NCI-H187 (cell line): Measurements from ENCODE around the gene EIF5.

Experiments
- DNase-seq, 2 experiments: peaks; one replicate each; lab custom pipeline; 2025; lab: John Stamatoyannopoulos, UW

EIF5 gene

GRCh38 chr14:103372017-103372416 lies 38.0 kb downstream of the EIF5 start:
- no peak for DNase-seq

GRCh38 chr14:103372552-103373304 lies 38.7 kb downstream of the EIF5 start:
- DNase-seq = no peak

DNA sequence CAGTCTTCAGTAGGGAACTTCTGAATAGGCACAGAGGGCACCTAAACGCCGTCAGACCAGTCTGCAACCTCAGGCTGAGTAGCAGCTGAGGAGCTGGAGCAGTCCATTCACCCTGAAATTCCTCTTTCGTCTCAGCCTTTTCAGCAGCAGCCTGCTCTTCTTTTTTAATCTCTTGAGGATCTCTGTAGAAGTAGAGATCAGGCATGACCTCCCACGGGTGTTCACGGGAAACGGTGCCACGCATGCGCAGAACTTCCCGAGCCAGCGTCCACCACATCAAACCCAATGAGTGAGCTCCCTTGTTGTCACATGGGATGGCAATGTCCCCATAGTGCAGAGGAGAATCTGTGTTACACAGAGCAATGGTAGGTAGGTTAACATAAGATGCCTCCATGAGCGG lies 40.1 kb downstream of the EIF5 start:
- no peak for DNase-seq

DNA sequence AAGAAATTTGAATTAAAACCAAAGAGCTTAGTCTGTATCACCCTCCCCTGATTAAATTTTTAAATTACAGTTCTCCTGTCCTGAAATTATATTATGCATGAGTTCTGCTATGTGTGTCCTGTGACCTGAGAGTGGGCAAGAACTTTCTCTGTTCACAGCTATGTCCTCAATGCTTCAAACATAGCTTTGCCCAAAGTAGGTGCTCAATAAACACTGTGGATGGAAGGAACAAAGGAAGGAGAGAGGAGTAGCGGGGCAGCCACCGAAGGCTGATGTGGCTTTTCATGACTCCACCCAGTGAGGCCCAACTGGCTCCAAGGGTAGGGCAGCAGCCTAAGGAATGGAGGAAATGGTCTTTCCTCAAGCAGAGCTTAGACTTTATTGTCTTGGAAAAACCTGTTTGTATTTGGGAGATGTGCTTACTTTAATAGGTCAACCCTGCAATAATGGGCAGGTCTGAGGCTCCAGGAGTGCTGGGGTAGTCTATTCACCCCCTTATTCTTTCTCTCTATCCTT lies 43.5 kb downstream of the EIF5 start:
- no peak for DNase-seq

DNA sequence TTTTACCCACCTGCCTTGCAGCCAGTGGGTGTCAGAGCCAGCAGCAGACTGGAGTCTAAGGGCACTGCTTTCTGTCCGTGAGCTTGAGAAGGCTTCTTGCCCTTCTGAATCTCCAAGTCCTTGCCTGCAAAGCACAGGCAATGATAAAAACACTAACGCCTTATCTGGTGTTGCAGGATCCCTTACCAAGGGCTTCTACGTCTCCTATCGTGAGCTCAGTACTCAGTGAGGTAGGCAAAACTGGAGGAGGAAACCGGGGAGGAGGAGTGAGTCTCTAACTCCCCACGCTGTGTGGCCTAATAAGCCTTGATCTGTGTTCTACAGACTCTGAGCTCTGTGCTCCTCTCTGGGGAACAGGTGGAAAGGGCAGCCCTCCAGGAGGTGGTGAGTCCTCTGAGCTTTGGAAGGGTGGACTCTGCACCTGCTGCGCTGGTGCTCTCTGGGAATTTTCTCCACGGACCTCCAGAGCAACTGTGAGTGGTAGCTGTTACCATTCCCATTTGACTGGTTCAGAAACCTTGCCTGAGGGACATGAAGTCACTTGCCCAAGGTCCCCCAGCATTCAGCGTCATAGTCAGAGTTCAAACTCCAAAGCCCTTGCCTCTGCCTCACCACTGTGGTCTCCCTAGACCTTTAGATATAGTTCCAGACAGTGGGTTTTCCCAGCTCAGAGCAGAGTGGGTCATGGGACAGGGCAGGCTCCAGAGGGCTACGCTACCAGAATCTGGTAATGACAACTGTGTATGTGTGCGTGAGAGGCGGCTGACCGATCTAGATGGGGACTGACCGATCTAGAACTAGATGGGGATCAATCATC lies 44.2 kb downstream of the EIF5 start:
- DNase-seq = no peak

DNA sequence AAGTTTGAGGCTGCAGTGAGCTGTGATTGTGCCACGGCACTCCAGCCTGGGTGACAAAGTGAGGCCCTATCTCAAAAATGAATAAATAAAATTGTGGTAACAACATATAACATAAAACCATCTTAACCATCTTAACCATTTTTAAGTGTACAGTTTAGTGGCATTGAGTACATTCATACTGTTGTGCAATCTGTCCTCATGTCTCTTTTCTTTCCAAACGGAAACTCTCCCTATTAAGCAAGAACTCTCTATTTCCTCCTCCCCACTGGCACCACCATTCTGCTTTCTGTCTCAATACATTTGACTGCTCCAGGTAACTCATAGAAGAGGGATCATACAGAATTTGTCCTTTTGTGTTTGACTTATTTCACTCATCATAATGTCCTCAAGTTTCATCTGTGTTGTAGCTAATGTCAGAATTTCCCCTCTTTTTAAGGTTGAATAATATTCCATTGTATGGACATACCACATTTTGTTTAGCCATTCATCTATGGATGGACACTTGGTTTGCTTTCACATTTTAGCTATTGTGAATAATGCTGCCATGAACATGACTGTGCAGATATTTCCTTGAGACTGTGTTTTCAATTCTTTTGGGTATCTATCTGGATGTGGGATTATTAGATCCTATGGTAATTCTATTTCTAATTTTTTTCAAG lies 46.8 kb downstream of the EIF5 start:
- no peak for DNase-seq

DNA sequence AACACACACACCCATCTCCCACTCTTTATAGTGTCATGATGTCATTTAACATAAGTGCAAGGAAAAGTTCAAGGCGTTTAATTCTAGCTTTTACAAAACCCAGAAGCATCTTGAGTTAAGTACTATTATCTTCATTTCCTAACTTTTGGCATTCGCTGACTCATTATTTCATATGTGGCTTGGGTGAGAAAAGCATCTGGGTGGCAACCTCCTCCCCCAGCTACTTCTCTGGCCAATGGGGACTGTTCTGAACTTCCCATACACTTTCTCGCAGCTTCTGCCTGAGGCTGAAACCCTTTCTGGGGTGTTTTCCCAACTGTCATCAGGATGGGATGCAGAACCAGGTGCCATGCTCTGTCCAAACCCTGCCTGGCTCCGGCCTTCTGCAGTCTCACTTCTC lies 48.3 kb downstream of the EIF5 start:
- DNase-seq = no peak

- no peak for DNase-seq
Observed at GRCh38 chr14:103384450-103385151, 50.6 kb downstream of the EIF5 start.

GRCh38 chr14:103385152-103385928 lies 51.3 kb downstream of the EIF5 start, which contains the start of gene MARK3:
Gene MARK3, plus strand, starts transcription at chr14:103385415. Its CDS starts 615 bp downstream, at chr14:103386030.
- peak; percentile 89 to 98 for DNase-seq

DNA sequence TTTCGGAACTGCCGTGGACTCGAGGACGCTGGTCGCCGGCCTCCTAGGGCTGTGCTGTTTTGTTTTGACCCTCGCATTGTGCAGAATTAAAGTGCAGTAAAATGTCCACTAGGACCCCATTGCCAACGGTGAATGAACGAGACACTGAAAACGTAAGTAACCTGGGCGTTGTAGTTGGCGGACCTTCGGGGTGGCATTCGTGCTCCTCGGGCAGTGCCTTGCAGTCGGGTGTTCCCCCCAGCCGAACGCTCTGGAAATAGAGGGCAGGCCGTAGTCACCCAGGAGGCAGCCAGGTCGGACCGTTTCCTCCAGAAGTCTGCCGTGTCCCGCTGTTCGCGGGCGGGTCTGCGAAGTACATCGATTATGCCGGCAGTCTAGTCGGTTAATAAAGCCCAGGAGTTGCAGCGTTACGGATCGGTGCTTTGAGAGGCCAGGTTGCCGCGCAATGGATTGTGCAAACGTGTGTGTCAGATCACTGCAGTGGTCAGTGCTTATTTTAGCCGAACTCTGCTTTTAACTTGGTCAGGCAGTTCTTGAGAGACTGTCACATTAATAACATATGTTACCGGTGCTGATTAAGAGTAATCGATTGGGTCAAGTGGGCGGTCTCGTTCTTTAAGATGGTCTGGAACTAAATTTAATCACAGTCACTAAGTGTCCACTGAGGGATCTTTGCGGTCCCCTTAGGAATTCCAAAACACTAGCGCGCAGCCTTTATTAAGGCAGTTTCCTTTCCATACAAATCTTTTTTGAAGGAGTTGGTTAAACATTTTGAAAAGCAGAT lies 52.1 kb downstream of the EIF5 start:
- DNase-seq = no peak

- DNase-seq = no peak
Observed at GRCh38 chr14:103386713-103387329, 52.8 kb downstream of the EIF5 start.

- DNase-seq = no peak
Observed at GRCh38 chr14:103388664-103389063, 54.6 kb downstream of the EIF5 start.

DNA sequence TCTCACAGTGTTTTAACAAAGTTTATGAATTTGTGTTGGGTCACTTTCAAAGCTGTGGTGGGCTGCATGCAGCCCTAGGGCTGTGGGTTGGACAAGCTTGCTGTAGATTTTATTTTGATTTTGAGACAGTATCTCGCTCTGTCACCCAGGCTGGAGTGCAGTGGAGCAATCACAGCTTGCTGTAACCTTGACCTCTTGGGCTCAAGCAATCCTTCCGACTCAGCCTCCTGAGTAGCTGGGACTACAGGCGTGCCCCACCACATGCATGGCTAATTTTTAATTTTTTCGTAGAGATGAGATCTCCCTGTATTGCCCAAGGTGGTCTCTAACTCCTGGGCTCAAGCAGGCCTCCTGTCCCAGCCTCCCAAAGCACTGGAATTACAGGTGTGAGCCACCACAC lies 56.6 kb downstream of the EIF5 start:
- DNase-seq = no peak

DNA sequence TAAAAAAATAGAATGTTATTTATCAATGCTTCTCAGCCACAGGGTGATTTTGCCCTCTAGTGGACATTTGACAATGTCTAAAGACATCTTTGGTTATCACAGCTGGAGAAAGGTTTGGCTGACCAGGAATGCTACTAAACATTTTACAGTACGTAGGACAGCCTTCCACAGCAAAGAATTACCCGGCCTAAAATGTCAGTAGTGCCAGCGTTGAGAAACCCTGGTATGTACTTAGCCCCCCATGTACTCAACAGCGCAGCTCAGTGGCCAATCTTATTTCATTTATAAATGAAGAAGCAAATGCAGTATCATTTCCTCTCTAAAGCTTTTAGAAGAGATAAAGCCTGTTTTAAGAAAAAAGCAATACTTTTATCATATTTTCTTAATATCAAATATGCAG lies 57.0 kb downstream of the EIF5 start:
- DNase-seq = no peak

DNA sequence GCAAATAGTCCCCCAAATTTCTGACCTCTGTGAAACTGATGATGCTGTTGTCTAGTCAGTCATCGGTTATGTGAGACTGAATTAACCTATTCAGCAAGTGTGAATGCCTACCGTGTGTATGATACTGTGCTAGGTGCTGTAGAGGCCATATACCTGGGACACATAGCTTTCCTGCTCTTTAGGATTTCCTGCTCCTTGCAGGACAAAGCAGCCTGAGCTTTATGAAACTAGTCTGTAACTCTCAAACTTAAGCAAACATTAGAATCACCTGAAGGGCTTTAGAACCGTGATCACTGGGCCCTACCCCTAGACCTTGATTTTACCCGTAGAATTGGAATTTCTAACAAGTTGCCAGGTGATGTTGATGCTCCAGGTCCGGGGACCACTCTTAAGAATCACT lies 58.1 kb downstream of the EIF5 start:
- DNase-seq = no peak

- no peak for DNase-seq
Observed at GRCh38 chr14:103392572-103392971, 58.5 kb downstream of the EIF5 start.

DNA sequence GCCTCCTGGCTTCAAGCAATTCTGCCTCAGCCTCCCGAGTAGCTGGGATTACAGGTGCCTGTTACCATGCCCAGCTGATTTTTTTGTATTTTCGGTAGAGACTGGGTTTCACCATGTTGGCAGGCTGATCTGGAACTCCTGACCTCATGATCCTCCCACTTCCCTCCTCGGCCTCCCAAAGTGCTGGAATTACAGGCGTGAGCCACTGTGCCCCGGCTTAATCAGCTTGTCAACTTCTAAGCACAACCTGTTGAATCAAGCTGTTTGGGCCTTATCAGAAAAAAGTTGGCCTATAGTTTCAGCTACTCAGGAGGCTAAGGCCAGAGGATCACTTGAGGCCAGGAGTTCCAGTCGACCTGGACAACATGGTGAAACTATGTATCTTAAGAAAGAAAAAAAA lies 59.0 kb downstream of the EIF5 start:
- DNase-seq = no peak

GRCh38 chr14:103393676-103394626 lies 59.9 kb downstream of the EIF5 start:
- DNase-seq = no peak
